Measurements from ENCODE around the gene EIF4G3.

DNA sequence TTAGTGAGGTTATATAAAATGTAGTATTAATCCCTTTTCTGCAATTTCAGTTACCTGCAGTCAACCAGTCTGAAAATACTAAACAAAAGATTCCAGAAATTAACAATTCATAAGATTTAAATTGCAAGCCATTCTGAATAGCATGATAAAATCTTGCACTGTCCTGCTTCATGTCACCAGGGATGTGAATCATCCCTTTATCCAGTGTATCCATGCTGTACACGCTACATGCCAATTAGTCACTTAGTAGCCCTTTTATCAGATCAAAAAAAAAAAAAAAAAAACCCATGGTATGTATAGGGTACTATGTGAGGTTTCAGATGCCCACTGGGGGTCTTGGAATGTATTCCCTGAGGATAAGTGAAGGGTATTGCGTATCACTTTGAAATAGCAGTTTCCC, 198.3 kb downstream of the EIF4G3 start:
- TF ChIP-seq, protein P1, sequence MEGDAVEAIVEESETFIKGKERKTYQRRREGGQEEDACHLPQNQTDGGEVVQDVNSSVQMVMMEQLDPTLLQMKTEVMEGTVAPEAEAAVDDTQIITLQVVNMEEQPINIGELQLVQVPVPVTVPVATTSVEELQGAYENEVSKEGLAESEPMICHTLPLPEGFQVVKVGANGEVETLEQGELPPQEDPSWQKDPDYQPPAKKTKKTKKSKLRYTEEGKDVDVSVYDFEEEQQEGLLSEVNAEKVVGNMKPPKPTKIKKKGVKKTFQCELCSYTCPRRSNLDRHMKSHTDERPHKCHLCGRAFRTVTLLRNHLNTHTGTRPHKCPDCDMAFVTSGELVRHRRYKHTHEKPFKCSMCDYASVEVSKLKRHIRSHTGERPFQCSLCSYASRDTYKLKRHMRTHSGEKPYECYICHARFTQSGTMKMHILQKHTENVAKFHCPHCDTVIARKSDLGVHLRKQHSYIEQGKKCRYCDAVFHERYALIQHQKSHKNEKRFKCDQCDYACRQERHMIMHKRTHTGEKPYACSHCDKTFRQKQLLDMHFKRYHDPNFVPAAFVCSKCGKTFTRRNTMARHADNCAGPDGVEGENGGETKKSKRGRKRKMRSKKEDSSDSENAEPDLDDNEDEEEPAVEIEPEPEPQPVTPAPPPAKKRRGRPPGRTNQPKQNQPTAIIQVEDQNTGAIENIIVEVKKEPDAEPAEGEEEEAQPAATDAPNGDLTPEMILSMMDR (conservative IDR thresholded peaks at IDR 0.05 in 1 of 2, IDR thresholded peaks at IDR 0.05 in 1 of 2; ENCODE audit: low read depth in 1 of 2, low read length in 2 of 2), result no peak
- TF ChIP-seq EZH2 (IDR thresholded peaks at IDR 0.05; ENCODE audit: low read length, missing control alignments), result no peak
